PC-9 (cell line): ENCODE results near the gene MTHFD1L. TPM values are rescaled to one million over a fixed set of nuclear protein-coding genes. Genes with fewer than 3 reads are reported as not detected.
A peak's percentile ranks its signal among the peaks of the same experiment; 100 is the strongest.

ENCODE experiments used
- BruUV-seq: library from RNA; stranded (reverse); fragments of 400-500 nt; replicated peaks from 2 replicates; lab custom pipeline; 2021; lab: Mats Ljungman, UMichigan
- CTCF ChIA-PET: fragments of 300-600 bp; sonication (Branson Sonifier 250); formaldehyde crosslinking; loops from one replicate; lab custom pipeline; 2022; ENCODE audit warnings: antibody characterized with exemption; lab: Charles Lee
- POLR2A ChIA-PET: fragments of 300-600 bp; sonication (Branson Sonifier 250); formaldehyde crosslinking; loops from one replicate; lab custom pipeline; 2022; ENCODE audit warnings: antibody characterized with exemption; ENCODE audit not compliant: unreplicated experiment; lab: Charles Lee
- DNase-seq, 2 experiments: peaks; one replicate each; pipeline versions ENCODE4 v3.0.0 to v3.0.0-alpha.2; 2015 to 2022; ENCODE audit warnings: mixed read lengths in 1 of 2
- H2AFZ ChIP-seq: fragments of 200-600 bp; sonication (generic); 2 replicates; pipeline ENCODE4 v1.8.1; 2017; ENCODE audit warnings: antibody characterized with exemption
- H3F3A ChIP-seq: fragments of 200-600 bp; sonication (generic); 2 replicates; pipeline ENCODE4 v1.8.1; 2017; ENCODE audit warnings: antibody characterized with exemption, mild to moderate bottlenecking, low read depth; ENCODE audit not compliant: insufficient read depth
- H3K27ac ChIP-seq: fragments of 200-600 bp; sonication (generic); 2 replicates; pipeline ENCODE4 v1.6.1; 2016; ENCODE audit warnings: mixed run types
- H3K27me3 ChIP-seq: fragments of 200-600 bp; sonication (generic); 2 replicates; pipeline ENCODE4 v1.6.1; 2016; ENCODE audit warnings: low read depth, mixed run types; ENCODE audit not compliant: insufficient read depth
- H3K36me3 ChIP-seq: fragments of 200-600 bp; sonication (generic); 2 replicates; pipeline ENCODE4 v1.6.1; 2016; ENCODE audit warnings: low read depth, mixed run types
- H3K4me1 ChIP-seq: fragments of 200-600 bp; sonication (generic); replicated peaks from 2 replicates; pipeline ENCODE4 v1.6.1; 2016; ENCODE audit warnings: mixed run types; ENCODE audit not compliant: insufficient read depth
- H3K4me2 ChIP-seq: fragments of 200-600 bp; sonication (generic); 2 replicates; pipeline ENCODE4 v1.6.1; 2017; ENCODE audit warnings: mixed run types
- H3K4me3 ChIP-seq: fragments of 200-600 bp; sonication (generic); 2 replicates; pipeline ENCODE4 v1.6.1; 2016; ENCODE audit warnings: mixed run types
- H3K79me2 ChIP-seq: fragments of 200-600 bp; sonication (generic); 2 replicates; pipeline ENCODE4 v1.6.1; 2017; ENCODE audit warnings: low read depth, mixed run types
- H3K9me2 ChIP-seq: fragments of 200-600 bp; sonication (generic); 2 replicates; pipeline ENCODE4 v1.8.1; 2017; ENCODE audit warnings: mild to moderate bottlenecking; ENCODE audit not compliant: insufficient read depth
- H3K9me3 ChIP-seq: fragments of 200-600 bp; sonication (generic); 2 replicates; pipeline ENCODE4 v1.8.1; 2016; ENCODE audit warnings: low read depth; ENCODE audit not compliant: insufficient read depth
- H4K20me1 ChIP-seq: fragments of 200-600 bp; sonication (generic); 2 replicates; pipeline ENCODE4 v1.8.1; 2017; ENCODE audit not compliant: insufficient read depth
- EZH2 ChIP-seq: fragments of 200-600 bp; sonication (generic); IDR thresholded peaks from 2 replicates; pipeline ENCODE4 v1.8.0; 2017; ENCODE audit warnings: antibody characterized with exemption, low read depth
- intact Hi-C: fragments of 100-400 bp; cut with micrococcal nuclease; formaldehyde crosslinking; loops from one replicate; pipeline ENCODE4 v1.10.0; 2022; ENCODE audit not compliant: unreplicated experiment
- total RNA-seq: library from RNA; stranded (reverse); gene quantifications from 2 replicates; pipeline ENCODE4 v1.2.3, GENCODE V29; 2021
- TF ChIP-seq, protein P1 (sequence below): fragments of 200-600 bp; sonication (generic); conservative IDR thresholded peaks from 2 replicates; pipeline ENCODE4 v1.6.1; 2017; ENCODE audit warnings: mixed run types, antibody characterized with exemption, mild to moderate bottlenecking, moderate library complexity

The MTHFD1L gene
- total RNA-seq, 1 experiment from 2014 or later = 53.3 TPM

DNA sequence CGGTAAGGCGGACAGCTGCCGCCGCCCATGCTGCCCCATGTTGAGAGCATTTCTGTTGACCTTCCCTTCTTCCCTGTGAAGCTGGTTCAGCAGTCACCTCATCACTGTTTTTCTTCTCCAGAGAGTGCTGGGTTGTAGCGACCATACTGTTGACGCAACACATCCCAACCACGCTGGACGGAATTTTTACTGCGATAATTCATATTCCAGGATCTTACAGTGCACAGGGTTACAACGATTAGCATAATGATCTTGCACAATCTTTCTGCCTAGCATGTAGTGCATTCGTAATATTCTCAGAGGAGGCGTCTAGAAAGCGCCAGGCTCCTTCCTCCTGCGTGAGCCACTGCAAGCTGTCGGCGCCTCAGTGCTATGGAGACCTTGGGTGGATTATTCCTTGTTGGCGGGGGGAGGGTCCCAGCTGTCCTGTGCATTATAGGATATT, 137.0 kb downstream of the MTHFD1L start:
- Histone ChIP-seq H3K9me3 (no peaks in the 10 kb centered on the region), H3K79me2 (peaks cover 7% of the 10 kb centered on the region), H3K36me3 (0 out of 2 replicates have a peak, but pooled peaks cover 1% of the 10 kb centered on the region), H3K4me1 (peaks cover 25% of the 10 kb centered on the region), H3F3A (peaks cover 18% of the 10 kb centered on the region), H3K4me3 (no peak overlapping the region), H3K9me2 (no peaks in the 10 kb centered on the region), H4K20me1 (0 out of 2 replicates have a peak, but pooled peaks cover 3% of the 10 kb centered on the region), H3K27ac (no peak overlapping the region), H3K27me3 (no peaks in the 10 kb centered on the region), H2AFZ (no peak overlapping the region), H3K4me2 (no peak overlapping the region)
- TF ChIP-seq, protein P1, sequence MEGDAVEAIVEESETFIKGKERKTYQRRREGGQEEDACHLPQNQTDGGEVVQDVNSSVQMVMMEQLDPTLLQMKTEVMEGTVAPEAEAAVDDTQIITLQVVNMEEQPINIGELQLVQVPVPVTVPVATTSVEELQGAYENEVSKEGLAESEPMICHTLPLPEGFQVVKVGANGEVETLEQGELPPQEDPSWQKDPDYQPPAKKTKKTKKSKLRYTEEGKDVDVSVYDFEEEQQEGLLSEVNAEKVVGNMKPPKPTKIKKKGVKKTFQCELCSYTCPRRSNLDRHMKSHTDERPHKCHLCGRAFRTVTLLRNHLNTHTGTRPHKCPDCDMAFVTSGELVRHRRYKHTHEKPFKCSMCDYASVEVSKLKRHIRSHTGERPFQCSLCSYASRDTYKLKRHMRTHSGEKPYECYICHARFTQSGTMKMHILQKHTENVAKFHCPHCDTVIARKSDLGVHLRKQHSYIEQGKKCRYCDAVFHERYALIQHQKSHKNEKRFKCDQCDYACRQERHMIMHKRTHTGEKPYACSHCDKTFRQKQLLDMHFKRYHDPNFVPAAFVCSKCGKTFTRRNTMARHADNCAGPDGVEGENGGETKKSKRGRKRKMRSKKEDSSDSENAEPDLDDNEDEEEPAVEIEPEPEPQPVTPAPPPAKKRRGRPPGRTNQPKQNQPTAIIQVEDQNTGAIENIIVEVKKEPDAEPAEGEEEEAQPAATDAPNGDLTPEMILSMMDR = no peak
- TF ChIP-seq EZH2 = no peak
- intact Hi-C loops = loop anchor here (10.0 kb wide), 1 partner anchor 188 kb away; no protein-coding TSS in a partner anchor
- CTCF ChIA-PET = interaction anchor here (0.5 kb wide), 1 partner anchor 41 kb away, joined by 5 read pairs; no protein-coding TSS in a partner anchor
- no TSS peak for BruUV-seq
- POLR2A ChIA-PET = no interaction called here
- DNase-seq = no peak

DNA sequence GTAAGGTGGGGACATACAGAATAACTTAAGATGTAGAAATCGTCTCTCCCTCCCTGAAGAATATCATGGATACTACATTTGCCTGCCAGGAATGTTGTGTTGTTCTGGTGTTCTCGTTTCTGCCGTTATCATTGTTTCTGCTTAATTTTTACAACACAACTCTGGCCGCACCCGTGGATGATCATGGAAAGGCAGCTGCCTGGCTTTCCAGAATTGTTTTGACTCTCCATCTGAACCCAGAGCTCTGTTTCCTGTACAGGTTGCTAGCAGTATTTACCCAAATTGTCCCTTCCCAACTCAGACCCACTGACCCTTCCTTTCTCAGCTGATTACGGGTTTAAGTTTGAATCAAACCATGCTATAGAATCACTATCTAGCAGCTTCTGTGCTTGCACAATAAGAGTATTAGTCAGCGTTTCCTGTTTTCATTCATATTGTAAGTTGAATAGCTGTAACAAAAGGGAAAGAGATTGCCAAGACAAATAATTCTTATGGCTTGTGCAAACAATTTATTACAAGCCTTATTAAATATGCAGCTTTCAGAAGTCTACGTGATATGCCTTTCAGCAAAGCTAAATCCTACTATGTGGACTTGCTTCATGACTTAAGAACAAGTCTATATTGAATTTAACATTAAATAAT, 139.0 kb downstream of the MTHFD1L start:
- POLR2A ChIA-PET = interaction anchor here (0.6 kb wide), 1 partner anchor 808 kb away, joined by 7 read pairs; no protein-coding TSS in a partner anchor
- Histone ChIP-seq H4K20me1 (0 out of 2 replicates have a peak, but pooled peaks cover 3% of the 10 kb centered on the region), H3K4me2 (peak overlapping the region; percentile 44), H3K27ac (peak overlapping the region; percentile 59), H3K9me3 (no peaks in the 10 kb centered on the region), H3K9me2 (no peaks in the 10 kb centered on the region), H3K27me3 (no peaks in the 10 kb centered on the region), H3K4me1 (peaks cover 25% of the 10 kb centered on the region), H3K36me3 (0 out of 2 replicates have a peak, but pooled peaks cover 11% of the 10 kb centered on the region), H3K79me2 (peaks cover 7% of the 10 kb centered on the region), H3F3A (peaks cover 18% of the 10 kb centered on the region), H3K4me3 (no peak overlapping the region), H2AFZ (no peak overlapping the region)
- intact Hi-C loops = loop anchor here (10.0 kb wide), 1 partner anchor 190 kb away; no protein-coding TSS in a partner anchor
- TF ChIP-seq, protein P1 = no peak
- TF ChIP-seq EZH2 = no peak
- CTCF ChIA-PET = interaction anchor here (0.6 to 1.2 kb wide), 2 partner anchors 320 to 1332 kb away, joined by 3 to 10 read pairs; no protein-coding TSS in a partner anchor
- BruUV-seq = no TSS peak
- peak; percentile 5 to 95 for DNase-seq

DNA sequence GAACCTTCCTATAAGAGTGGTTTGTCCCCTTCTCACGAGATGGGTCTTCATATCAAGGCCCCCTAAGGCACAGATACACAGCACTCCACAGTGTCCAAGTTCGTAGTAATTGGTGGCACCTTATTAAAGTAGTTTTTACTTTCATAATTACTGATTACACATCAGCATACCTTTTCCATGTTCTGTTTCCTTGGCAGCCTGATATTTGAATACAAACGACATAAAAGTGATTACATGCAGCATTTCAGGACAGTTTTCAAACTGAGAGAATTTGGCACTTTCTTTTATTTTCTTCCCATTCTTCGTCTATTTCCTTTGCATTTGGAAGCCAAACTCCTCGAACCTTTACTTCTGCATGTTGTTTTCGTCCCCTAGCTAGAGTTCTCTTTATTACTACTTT, 139.7 kb downstream of the MTHFD1L start:
- H3K36me3 ChIP-seq = peaks cover 17% of the 10 kb centered on the region; the same call in 1 of the 2 replicates
- DNase-seq = no peak
- intact Hi-C loops = loop anchor here (10.0 kb wide), 1 partner anchor 190 kb away; no protein-coding TSS in a partner anchor
- H3K9me3 ChIP-seq = no peaks in the 10 kb centered on the region
- no peak overlapping the region for H3K4me3 ChIP-seq
- TF ChIP-seq EZH2 = no peak
- TF ChIP-seq, protein P1 = no peak
- ChIA-PET CTCF (interaction anchor here (1.2 kb wide), 1 partner anchor 319 kb away, joined by 10 read pairs; no protein-coding TSS in a partner anchor), POLR2A (no interaction called here)
- H3K4me1 ChIP-seq = peaks cover 25% of the 10 kb centered on the region
- peak overlapping the region; percentile 43 for H3K4me2 ChIP-seq
- no TSS peak for BruUV-seq
- H3F3A ChIP-seq = peaks cover 18% of the 10 kb centered on the region
- 0 out of 2 replicates have a peak overlapping the region, but pooled peaks have one; percentile 8 for H3K27ac ChIP-seq
- H3K9me2 ChIP-seq = no peaks in the 10 kb centered on the region
- H4K20me1 ChIP-seq = 0 out of 2 replicates have a peak, but pooled peaks cover 3% of the 10 kb centered on the region
- no peaks in the 10 kb centered on the region for H3K27me3 ChIP-seq
- H2AFZ ChIP-seq = no peak overlapping the region
- H3K79me2 ChIP-seq = peaks cover 7% of the 10 kb centered on the region
